Measurements from ENCODE around the gene LILRA5. TPM values are rescaled to one million over a fixed set of nuclear protein-coding genes. Genes with fewer than 3 reads are reported as not detected.
"Not testable (repeated sequence)": the region's sequence is repeated elsewhere in the genome, so short reads cannot be mapped to it uniquely, and the experiment has no call there.

The LILRA5 gene
- total RNA-seq (2014; rRNA removed; shearing (Covaris generic)), result not detected in 2 replicates

GRCh38 chr19:54312436-54313377, at the start of gene LILRA5:
TSS of gene LILRA5 (minus strand) at chr19:54313166. CDS start at chr19:54313019, 147 bp downstream.
- H3K4me1 ChIP-seq, result no peaks in the 10 kb centered on the region
- H3K27ac ChIP-seq, result no peak within 1 kb of the TSS
- no peaks in the 10 kb centered on the region for H3K36me3 ChIP-seq
- no peak for DNase-seq
- H3K4me3 ChIP-seq, result no peak within 1 kb of the TSS
- H3K27me3 ChIP-seq, result 0 out of 2 replicates have a peak, but pooled peaks cover 2% of the 10 kb centered on the region
- no peaks in the 10 kb centered on the region for H3K9me3 ChIP-seq (replicated peaks)

- not testable (repeated sequence) for H3K4me1 ChIP-seq
These were observed 48.9 kb upstream of the LILRA5 start for GRCh38 chr19:54361680-54362422.

GRCh38 chr19:54359149-54359820, 46.3 kb upstream of the LILRA5 start:
- H3K4me1 ChIP-seq; H3K4me3 ChIP-seq; H3K27ac ChIP-seq; DNase-seq; H3K9me3 ChIP-seq (replicated peaks); H3K27me3 ChIP-seq; H3K36me3 ChIP-seq: not testable (repeated sequence)

More at GRCh38 chr19:54361680-54362422, 48.9 kb upstream of the LILRA5 start:
- not testable (repeated sequence) for H3K27ac ChIP-seq; H3K4me3 ChIP-seq; DNase-seq; H3K9me3 ChIP-seq (replicated peaks); H3K36me3 ChIP-seq; H3K27me3 ChIP-seq

GRCh38 chr19:54357381-54357780, 44.4 kb upstream of the LILRA5 start:
- H3K9me3 ChIP-seq (replicated peaks), result no peaks in the 10 kb centered on the region
- no peaks in the 10 kb centered on the region for H3K36me3 ChIP-seq
- H3K27me3 ChIP-seq, result no peaks in the 10 kb centered on the region
- H3K4me3 ChIP-seq, result no peak overlapping the region
- no peak overlapping the region for H3K27ac ChIP-seq
- no peaks in the 10 kb centered on the region for H3K4me1 ChIP-seq
- no peak for DNase-seq

DNA sequence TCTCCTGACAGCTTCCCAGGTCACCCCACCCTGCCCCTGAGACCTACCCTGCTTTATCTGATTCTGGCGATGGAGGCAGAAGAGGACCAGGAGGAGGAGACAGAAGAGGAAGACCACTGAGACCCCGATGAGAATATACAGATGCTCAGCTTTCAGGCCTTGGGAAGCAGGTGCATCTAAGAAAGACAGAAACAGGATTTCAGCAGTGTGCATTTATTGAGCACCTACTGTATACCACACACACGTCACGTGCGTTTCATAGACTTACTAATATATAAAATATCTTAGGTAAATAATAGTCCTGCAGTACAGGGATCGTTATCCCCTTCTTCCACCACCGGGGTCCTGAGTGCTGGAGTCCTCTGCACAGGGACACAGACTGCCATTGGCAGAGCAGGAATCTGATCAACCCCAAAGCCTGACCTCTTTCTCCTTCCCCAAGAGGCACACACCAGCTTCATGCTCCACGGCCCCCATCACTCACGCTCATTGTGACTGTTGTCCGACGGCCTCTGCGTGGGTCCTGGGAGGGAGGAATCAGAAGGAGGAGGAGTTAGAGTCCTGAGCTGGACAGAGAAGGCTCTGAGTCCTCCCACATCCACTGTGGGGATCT, 43.6 kb upstream of the LILRA5 start:
- DNase-seq, result no peak
- Histone ChIP-seq H3K9me3 (replicated peaks) (no peaks in the 10 kb centered on the region), H3K27ac (no peak overlapping the region), H3K36me3 (no peaks in the 10 kb centered on the region), H3K27me3 (no peaks in the 10 kb centered on the region), H3K4me3 (no peak overlapping the region), H3K4me1 (no peaks in the 10 kb centered on the region)

DNA sequence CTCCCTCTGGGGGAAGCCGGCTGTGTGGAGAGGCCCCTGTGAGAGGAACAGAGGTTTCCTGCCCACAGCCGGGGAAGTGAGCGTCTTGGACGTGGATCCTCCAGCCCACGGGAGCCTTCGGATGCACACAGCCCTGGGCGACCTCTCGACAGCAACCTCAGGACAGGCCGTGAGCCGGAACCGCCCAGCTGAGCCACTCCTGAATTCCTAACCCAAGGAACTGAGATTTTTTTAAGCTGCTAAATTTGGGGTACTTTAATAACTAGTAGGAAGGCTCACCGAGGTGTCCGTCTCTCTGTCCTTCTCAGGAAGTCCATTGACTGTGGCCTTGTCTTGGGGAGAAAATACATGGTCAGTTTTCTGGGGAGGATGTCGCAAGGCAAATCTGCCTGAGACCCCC, 42.7 kb upstream of the LILRA5 start:
- DNase-seq, result no peak
- H3K27me3 ChIP-seq, result no peaks in the 10 kb centered on the region
- H3K9me3 ChIP-seq (replicated peaks), result no peaks in the 10 kb centered on the region
- no peaks in the 10 kb centered on the region for H3K4me1 ChIP-seq
- no peak overlapping the region for H3K4me3 ChIP-seq
- H3K27ac ChIP-seq, result no peak overlapping the region
- no peaks in the 10 kb centered on the region for H3K36me3 ChIP-seq

- no peak for DNase-seq
- Histone ChIP-seq H3K27me3 (no peaks in the 10 kb centered on the region; the same call in 1 of the 2 replicates), H3K4me3 (no peak overlapping the region), H3K36me3 (no peaks in the 10 kb centered on the region), H3K27ac (no peak overlapping the region), H3K9me3 (replicated peaks) (no peaks in the 10 kb centered on the region), H3K4me1 (no peaks in the 10 kb centered on the region)
These were observed 41.8 kb upstream of the LILRA5 start for GRCh38 chr19:54354761-54355160.

- H3K4me3 ChIP-seq, result no peak overlapping the region
- no peak overlapping the region for H3K27ac ChIP-seq
- DNase-seq, result no peak
- no peaks in the 10 kb centered on the region for H3K36me3 ChIP-seq
- peaks cover 3% of the 10 kb centered on the region; the same call in 1 of the 2 replicates for H3K27me3 ChIP-seq
- no peaks in the 10 kb centered on the region for H3K9me3 ChIP-seq (replicated peaks)
- H3K4me1 ChIP-seq, result no peaks in the 10 kb centered on the region
These were observed 39.6 kb upstream of the LILRA5 start for GRCh38 chr19:54352546-54352945.

- Histone ChIP-seq H3K36me3 (no peaks in the 10 kb centered on the region), H3K9me3 (replicated peaks) (no peaks in the 10 kb centered on the region), H3K27me3 (peaks cover 3% of the 10 kb centered on the region; the same call in 1 of the 2 replicates), H3K4me1 (no peaks in the 10 kb centered on the region), H3K4me3 (no peak overlapping the region), H3K27ac (no peak overlapping the region)
- no peak for DNase-seq
These were observed 39.1 kb upstream of the LILRA5 start for GRCh38 chr19:54352041-54352440.

- Histone ChIP-seq H3K4me1 (no peaks in the 10 kb centered on the region), H3K27ac (no peak overlapping the region), H3K36me3 (no peaks in the 10 kb centered on the region), H3K9me3 (replicated peaks) (no peaks in the 10 kb centered on the region), H3K27me3 (peaks cover 3% of the 10 kb centered on the region; the same call in 1 of the 2 replicates), H3K4me3 (no peak overlapping the region)
- no peak for DNase-seq
These were observed 38.5 kb upstream of the LILRA5 start for GRCh38 chr19:54351474-54351873.

- Histone ChIP-seq H3K4me3 (no peak overlapping the region), H3K27ac (no peak overlapping the region), H3K27me3 (peaks cover 11% of the 10 kb centered on the region; the same call in 1 of the 2 replicates), H3K4me1 (no peaks in the 10 kb centered on the region), H3K36me3 (no peaks in the 10 kb centered on the region), H3K9me3 (replicated peaks) (no peaks in the 10 kb centered on the region)
- DNase-seq, result no peak
These were observed 33.0 kb upstream of the LILRA5 start for GRCh38 chr19:54345938-54346386.

DNA sequence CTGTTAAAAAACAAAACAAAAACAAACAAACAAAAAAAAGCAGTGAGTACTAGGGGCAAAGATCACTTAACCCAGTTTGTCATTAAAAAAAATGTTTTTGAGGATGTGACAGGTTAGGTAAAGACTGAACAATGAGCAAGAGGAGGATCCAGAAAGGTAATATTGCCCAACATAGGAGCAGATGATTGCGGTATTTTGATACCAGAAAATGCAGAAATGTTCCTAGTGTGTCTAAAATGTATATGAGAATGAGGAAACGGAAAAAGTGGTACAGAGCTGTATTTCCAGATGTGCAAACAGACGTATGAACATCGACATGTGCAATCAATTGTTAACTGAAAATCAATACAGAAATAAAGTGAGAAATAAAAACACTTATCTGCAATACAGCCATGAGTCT, 30.9 kb upstream of the LILRA5 start:
- no peak overlapping the region for H3K27ac ChIP-seq
- H3K27me3 ChIP-seq, result peaks cover 14% of the 10 kb centered on the region; the same call in 1 of the 2 replicates
- no peak for DNase-seq
- H3K36me3 ChIP-seq, result no peaks in the 10 kb centered on the region
- no peaks in the 10 kb centered on the region for H3K9me3 ChIP-seq (replicated peaks)
- no peaks in the 10 kb centered on the region for H3K4me1 ChIP-seq
- no peak overlapping the region for H3K4me3 ChIP-seq

DNA sequence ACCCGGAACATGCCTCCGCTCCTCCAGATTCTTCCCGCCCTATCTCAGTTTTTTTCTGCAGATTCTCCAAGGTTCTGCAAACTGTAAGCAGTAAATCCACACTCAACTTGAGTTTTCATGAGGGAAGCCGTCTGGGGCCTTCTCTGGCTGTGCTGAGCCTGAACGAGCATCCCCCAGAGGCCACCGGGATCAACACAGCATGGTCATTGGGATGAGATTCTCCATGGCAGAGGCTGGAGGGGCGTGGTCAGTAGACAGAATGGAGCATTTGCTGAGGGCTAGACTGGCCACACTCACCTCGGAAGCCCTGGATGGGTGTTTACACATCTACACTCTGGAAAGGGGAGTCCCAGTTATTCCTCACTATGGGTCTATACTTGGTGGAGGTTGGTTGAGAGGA, 28.3 kb upstream of the LILRA5 start:
- Histone ChIP-seq H3K27ac (no peak overlapping the region), H3K27me3 (peaks cover 21% of the 10 kb centered on the region; the same call in 1 of the 2 replicates), H3K36me3 (no peaks in the 10 kb centered on the region), H3K4me1 (no peaks in the 10 kb centered on the region), H3K4me3 (no peak overlapping the region), H3K9me3 (replicated peaks) (no peaks in the 10 kb centered on the region)
- DNase-seq, result no peak

- no peak for DNase-seq
- Histone ChIP-seq H3K4me1 (no peaks in the 10 kb centered on the region), H3K36me3 (no peaks in the 10 kb centered on the region), H3K4me3 (no peak overlapping the region), H3K9me3 (replicated peaks) (no peaks in the 10 kb centered on the region), H3K27me3 (peaks cover 26% of the 10 kb centered on the region; the same call in 1 of the 2 replicates), H3K27ac (no peak overlapping the region)
These were observed 26.8 kb upstream of the LILRA5 start for GRCh38 chr19:54339646-54340358.

Measured in SJCRH30 (cell line).